GM19193 (cell line): ENCODE results near the gene UBE2F.

Source experiments
- POLR2A ChIP-seq: IDR thresholded peaks from 4 replicates; pipeline ENCODE4 v1.6.1; 2011; ENCODE audit not compliant: insufficient read depth, insufficient read length; ENCODE audit errors: extremely low read depth

The UBE2F gene

DNA sequence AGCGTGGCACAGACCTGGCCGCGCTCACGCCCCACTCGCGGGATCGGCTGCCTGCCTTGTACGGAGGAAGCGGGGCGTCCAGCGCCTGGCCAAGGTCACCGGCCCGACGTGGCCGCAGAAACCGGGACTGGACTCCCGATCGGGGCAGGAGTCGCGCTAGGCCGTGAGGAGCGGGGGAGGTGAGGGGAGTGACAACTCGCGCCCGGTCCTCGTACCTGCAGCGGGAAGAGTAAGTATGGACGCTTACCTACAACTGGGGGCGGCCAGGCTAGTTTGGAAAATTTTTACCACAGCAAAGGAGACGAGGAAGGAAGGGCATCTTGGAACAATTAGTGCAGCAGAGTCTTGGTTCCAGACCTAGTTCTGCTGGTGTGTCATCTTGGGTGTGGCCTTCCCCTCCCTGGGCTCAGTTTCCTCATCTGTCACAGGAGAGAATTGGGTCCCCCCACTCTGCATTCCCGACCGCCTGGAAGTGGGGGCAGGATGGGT lies 693 bp downstream of the UBE2F start:
- TF ChIP-seq POLR2A: no peak

DNA sequence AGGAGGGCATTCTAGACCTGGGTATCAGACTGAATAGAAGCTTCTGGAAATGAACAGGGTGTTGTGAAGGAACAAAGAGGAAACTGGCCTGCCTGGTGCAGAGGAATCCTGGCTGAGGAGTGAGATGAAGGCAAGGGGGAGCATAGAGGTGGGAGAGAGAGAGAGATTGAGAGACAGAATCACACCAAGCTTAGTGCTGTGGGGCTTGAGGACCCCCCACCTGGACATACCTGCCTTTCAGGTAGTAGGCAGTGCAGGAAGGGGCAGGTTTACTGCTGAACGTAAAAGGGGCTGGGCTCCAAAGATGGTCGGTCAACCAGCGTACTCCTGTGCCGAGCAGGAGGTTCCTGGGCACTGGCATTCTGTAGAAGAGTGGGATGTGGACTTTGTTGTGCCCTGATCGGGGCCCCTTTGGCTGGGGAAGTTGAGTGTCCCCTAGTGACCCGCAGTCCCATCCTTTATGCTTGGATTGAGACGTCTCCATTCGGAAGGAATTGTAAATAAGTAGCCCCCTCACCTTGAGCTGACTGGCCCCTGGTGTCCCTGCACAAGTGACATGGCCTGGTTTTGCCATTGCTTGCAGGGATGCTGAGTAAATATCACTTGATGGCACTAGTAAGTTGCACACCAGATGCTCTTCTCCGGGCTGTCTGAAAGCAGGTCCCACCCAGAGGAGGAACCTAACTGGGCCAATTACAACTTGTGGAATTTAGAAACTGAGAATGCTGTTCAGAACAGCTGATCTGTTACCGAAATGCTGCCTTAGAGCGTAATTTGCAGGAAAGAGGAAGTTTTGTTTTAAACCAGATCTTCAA lies 1.4 kb downstream of the UBE2F start:
- no peak for TF ChIP-seq POLR2A

DNA sequence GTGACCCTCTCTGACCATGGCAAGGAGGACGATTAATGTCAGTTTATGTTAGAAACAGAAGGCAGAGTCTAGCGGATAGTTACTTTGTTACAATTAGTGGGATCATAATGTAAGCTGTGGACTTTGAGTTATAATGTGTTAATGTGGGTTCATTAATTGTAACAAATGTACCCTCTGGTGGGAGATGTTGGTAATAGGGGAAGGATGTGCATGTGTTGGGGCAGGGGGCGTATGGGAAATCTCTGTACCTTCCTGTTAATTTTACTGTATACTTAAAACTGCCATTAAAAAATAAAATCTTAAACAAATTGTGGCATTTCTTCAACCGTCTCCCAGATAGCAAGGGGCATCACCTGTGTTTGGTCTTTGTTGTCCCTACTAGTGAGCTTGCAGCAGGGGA lies 4.8 kb downstream of the UBE2F start:
- no peak for TF ChIP-seq POLR2A

DNA sequence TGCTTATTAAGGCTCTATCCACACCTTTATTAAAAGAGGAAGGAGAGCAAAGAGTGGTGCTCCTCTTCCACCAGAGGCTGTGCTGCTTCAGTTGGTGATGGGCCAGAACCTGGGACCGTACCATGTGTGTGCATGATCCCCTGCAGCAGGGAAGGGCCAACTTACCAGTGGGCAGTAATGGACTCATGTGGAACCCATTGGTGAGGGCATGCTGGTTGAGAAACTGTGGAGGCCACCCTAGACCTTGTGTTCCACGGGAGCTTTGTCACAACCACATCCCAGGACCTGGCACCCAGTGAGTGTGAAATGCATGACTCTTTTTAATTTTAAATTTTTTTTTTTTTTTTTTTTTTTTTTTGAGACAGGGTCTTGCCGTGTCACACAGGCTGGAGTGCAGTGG lies 5.4 kb downstream of the UBE2F start:
- no peak for TF ChIP-seq POLR2A

DNA sequence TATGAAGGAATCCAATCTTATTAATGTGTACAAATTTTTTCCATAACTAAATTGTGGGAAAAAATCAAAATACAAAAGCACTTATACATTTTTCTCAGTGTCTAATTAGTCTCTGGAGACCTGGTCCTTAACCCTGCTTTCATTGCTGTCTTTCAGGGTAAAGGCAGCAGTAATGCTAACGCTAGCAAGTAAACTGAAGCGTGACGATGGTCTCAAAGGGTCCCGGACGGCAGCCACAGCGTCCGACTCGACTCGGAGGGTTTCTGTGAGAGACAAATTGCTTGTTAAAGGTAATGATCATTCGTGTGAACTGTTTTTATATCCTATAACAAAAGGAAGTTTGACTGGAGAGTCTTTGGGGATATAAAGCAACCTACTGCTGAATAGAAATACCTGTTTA lies 6.1 kb downstream of the UBE2F start:
- no peak for TF ChIP-seq POLR2A

DNA sequence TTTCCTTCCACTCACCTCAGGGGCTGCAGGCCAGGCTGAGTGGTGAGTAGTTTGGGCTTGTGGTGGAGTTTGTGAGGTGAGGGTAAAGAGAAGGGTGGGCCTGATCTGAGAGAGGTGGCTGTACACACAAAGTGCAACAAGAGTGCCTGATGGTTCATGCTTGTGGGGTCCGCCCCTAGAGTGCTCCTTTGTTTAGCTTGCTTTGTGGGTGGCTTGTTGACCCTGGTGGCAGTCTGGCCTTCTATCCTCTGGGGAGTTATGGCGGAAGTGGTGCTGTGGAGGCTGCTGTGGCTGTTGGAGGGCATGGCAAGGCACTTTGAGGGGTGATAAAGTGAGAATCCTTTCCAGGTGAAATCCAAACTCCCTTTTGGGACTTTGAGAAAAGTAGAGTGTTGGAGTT lies 10.6 kb downstream of the UBE2F start:
- TF ChIP-seq POLR2A: no peak

DNA sequence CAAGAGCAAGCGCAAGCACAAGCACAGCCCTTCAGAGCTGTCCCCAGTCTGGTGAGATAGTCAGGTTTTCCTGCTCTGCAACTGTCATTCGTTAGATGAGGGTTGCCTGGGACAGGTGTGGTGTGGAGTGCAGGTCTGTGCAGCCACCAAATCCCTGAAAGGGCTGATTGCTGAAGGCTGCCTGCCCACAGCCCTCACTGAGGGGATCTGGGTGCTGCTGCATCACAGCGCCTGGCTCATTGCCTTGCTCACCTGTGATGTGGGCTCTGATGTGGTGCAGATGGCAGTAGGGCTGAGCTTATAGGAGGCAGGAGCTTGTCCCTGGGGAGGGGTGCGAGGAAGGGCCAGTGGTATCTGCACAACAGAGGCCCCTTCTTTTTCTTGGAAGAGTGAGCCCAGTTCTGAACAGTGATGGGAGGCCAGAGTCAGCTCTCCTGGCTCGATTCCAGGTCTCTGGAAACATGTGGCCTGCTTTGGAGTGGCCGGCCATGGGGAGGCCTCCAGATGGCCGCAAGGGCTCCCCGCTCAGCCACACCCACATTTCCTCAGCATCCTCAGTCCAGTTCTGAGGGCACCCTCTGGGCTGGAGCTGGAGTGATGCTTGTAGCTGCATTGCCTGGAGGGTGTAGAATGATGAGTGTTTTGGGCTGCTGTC lies 11.4 kb downstream of the UBE2F start:
- TF ChIP-seq POLR2A: no peak

DNA sequence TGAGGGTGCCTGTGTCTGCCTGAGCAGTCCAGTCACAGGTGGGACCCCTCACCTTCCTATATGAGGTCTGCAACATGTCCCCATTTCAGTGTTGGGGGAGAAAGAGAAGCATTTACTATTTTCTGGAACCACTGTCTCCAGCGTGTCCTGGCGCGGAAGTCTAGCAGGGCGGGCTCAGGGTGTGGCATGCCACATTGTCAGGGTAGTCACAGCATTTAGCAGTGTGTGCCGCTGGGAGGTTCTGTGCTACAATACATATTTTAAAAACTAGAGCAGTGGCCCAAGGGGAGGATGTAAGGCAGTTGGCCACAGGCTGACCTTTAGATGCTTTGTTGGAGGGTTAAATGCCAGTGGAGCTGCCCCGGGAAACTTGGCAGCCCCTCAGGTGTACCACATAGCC lies 12.5 kb downstream of the UBE2F start:
- TF ChIP-seq POLR2A: no peak

DNA sequence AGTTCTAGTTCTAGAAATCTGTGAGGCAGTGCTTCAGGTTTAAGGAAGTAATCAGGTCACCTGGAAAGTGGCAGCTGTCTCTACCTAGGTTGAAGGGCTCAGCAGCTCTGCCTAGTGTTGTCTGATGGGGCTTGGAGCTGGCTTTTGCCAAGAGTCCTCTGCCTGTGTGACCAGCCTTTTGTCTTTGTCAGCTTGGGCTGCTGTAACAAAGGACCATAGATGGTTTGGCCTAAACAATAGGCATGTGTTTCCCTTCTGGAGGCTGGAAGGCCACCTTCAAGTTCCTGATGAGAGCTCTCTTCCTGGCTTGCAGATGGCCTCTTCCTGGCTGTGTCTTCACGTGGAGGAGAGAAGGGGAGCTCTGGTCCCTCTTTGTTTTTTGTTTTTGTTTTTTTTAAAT lies 13.3 kb downstream of the UBE2F start:
- no peak for TF ChIP-seq POLR2A

DNA sequence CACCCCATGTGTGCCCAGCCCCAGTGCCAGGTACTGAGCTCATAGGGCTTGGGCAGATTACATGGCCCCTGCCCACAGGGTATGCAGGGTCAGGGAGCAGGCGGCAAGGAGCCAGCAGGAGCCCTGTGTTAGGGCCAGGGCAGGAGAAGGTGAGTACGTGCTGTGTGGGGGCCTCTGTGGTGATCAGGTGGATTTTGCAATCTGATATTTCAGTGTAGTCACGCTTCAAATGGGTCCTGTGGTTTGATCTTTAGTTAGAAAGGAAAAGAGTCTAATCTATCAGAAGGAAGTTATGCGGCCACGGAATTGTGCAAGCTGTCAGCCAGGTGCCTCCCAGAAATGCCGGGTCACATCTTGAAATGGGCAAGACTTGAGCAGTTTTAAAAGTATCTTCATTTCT lies 13.9 kb downstream of the UBE2F start:
- no peak for TF ChIP-seq POLR2A

DNA sequence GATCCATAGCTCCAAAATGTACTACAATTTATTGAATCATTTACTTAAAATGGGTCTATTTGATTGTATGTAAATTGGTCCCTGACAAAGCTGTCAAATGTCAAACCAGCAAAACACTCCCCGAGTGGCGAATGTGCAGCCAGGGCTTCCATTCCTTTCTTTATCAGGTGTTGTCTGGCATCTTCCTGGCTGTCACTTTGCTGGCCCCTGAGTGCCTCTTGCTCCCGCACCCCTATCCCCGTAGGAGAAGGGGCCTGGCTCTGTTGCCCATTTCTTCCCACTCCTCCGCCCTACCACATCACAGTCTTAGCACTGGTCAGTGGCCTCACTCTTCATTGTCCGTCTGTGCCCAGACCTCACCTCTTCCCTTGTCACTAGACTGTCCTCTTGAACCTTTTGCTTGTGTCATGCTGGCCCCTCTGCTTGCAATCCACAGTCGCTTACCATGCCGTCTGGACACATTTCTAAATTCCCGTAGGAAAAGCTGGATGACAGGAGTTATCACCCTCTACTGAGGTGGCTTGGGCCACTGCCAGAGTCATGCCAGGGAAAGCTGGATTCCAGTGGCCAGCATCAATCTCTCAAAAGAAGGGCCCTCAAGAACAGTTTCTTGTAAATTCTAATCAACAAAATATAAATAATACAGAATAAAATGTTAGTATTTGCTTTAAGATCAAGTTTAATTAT lies 15.4 kb downstream of the UBE2F start:
- TF ChIP-seq POLR2A: no peak

DNA sequence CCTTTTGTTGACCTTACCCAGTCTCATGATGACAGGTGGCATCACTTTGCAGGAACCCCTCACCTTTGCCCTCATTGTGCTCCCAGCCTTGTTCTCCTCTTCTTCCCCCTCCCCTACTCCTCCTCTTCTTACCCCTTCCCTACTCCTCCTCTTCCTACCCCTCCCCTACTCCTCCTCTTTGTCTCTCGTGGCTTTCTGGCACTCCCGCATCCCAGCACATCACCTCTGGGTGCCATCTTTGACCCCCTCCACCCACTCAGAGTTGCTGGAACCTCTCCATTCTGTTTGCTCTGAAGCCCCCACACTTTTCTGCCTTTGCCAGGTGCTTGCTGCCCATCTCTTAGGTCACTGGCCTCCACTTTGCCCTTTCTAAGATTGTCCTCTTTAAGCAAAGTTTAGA lies 17.1 kb downstream of the UBE2F start:
- TF ChIP-seq POLR2A: no peak

DNA sequence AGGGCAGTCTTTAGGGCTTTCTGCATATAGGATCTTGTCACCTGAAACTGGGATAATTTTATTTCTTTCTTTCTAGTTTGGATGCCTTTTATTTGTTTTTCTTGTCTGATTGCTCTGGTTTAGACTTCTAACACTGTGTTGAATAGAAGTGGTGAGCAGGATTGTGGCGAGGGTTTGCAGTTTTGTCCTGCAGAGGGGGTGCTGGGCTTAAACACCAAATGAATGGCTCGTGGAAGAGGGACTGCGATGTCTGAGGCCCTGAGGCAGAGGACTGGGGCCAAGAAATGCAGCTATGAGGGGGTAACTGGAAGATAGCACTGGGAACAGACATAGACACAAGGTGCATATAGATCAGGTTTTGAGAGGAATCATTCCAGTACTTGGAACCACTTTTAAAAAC lies 20.5 kb downstream of the UBE2F start:
- no peak for TF ChIP-seq POLR2A

DNA sequence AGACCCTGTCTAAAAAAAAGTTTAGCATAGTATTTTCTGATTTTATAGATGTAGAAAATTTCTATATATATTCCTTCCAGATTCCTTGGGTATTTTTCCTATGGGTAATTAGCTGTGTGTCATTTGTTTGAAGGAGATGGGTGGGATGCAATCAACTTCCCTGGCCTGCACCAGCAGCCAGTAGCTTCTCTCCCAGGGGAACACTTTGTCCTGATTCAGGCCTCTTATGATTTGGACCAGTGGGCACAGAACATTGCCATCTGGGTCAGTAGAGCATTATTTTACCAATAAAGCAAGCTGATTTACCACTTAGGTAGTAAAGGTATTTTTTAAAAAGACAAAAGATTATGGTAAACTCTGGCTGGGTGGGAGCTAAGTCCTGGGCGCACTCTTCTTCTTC lies 26.9 kb downstream of the UBE2F start:
- TF ChIP-seq POLR2A: no peak

DNA sequence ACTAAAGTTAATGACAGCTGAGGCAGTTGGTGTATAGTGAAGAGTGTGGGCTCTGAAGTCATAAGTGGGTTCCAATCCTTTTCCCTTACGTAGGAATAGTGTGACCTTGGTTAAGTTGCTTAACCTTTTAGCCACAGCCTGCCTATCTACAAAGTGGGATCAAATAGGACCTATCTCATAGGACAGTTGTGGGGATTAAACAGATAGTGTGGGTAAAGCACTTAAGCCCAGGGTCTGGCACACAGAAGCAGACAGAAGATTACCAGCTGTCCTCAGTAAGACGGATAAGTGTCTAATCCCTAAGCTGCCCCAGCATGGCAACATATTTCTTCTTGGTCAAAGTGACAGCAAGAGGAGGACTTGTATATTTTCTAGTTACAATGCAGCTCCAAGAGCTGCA lies 28.2 kb downstream of the UBE2F start:
- TF ChIP-seq POLR2A: no peak

DNA sequence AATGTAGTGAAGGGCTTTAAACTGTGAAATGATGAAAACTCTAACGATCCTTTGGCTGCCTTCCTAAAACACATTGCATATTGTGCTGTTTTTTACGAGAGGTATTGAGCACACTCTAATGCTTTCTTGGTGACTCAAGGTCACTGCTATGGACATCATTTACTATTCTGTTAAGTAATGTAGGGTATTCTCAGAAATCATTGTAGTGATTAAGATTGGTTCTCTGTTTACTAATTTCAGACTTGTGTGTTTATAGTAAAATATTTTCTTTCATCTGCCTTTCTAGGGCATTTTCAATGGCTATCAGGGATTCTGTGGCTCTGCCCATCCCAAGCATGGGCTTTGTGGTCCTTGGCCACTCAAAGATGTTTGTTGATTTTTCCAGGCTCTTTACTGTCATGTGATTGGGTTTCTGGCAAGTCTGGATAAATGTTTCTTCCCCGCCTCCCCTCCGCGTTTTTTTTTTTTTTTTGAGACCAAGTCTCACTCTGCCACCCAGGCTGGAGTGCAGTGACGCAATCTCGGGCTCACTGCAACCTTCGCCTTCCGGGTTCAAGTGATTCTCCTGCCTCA lies 29.3 kb downstream of the UBE2F start:
- TF ChIP-seq POLR2A: no peak

DNA sequence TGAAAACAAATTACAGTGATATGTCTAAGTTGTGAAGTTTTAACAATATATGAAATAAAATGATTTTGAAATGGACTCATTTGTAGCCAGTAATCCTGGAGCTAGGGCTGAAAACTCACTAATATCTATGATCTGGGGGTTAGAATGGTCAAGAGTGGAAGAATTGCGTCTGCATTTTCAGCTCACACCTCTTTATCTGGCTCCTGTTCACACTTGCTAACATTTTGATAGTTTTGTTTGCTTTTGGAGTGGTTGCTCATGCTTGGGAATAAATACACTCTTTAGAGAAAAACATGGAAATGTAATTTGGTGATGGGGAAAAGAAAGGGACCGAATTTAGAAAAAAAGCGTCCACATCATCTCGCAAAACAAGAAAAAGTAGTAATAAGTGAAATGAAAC lies 30.7 kb downstream of the UBE2F start:
- TF ChIP-seq POLR2A: no peak
